ENCODE data around the gene RASAL2.
A peak's percentile ranks its signal among the peaks of the same experiment; 100 is the strongest.
"Not testable (repeated sequence)": the region's sequence is repeated elsewhere in the genome, so short reads cannot be mapped to it uniquely, and the experiment has no call there.

RASAL2 gene

GRCh38 chr1:178498896-178499675, 405.2 kb downstream of the RASAL2 start:
- no peak for DNase-seq

DNA sequence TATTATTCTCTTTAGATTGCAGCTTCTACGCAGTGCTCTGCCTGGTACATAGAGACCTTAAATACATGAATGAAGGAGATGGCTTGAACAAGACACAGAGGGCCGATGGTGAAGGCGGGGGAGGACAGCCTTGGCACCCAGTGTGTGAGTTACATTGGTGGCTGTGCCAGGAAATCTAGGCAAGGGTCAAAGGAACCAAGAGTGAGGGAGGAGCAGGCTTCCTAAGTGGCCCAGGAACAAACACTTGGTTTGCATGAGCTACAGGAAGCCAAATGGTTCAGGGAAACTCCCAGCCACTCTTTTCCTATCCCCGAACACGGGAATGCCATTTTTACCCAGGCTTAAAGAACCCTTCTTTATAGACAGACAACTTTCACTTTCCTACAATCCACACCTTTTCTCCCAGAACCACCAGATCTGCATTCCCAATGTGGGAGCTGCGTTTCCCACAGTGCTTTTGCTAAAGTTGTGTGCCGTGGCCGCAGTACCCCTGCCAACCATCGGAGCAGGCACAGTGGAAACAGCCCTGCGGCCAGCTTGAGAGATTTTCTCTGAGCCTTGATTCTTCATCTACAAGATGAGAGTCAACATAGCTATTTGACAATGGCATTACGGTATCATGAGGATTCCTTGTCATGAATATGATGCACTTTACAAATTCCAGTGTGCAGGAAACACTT, 406.3 kb downstream of the RASAL2 start:
- DNase-seq = no peak

GRCh38 chr1:178500936-178501554, 407.1 kb downstream of the RASAL2 start:
- DNase-seq = no peak

DNA sequence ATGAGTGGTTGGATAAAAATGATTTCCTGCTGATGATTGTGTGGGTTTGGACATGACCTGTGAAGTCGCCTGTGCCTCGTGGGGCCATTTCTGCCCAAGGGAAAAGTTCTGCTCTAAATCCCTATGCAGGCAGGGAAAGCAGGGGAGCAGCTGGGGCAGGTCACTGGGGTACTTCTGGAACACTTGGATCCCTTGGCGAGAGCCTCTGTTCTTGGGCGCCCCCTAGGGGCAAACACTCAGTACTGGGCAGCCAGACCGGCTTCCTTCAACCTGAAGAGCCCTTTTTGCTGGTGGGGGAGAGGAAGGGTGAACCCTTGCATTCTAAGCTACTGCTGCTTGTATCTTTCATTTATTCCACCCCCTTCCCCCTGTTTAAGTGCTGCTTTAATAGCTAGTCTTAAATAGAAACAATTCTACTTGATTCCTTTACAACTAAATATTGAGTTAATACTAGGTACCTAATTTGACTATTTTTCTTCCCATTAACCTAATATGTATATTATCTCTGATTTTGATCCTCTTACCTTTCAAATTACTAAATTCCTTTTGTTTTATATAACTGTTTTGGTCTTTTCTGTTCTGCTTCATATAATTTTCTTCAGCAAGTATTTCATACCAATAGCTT, 407.9 kb downstream of the RASAL2 start:
- DNase-seq = peak; percentile 73

- no peak for DNase-seq
Observed at GRCh38 chr1:178502330-178502714, 408.4 kb downstream of the RASAL2 start.

- DNase-seq = no peak
Observed at GRCh38 chr1:178502856-178503255, 409.0 kb downstream of the RASAL2 start.

GRCh38 chr1:178503316-178503715, 409.4 kb downstream of the RASAL2 start:
- DNase-seq = not testable (repeated sequence)

- no peak for DNase-seq
Observed at GRCh38 chr1:178503849-178504248, 409.9 kb downstream of the RASAL2 start.

- no peak for DNase-seq
Observed at GRCh38 chr1:178504286-178504685, 410.4 kb downstream of the RASAL2 start.

DNA sequence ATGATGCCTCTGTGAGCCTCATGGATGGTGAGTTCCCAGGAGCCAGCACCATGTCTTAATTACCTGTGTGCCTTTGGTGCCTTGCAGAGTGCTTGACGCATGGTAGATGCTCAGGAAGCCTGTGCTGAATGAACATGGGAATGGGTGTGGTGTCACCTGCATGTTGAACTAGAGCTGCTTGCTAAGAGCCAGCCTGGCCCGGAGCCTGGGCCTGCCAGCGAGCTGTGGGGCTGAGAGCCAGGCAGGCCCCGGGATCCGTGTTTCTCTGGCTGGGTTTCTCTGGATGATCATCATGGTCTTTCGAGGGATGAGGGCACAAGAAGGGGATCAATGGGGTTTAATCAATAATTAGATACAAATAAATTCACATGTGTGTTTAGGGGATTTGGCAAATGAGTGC, 412.3 kb downstream of the RASAL2 start:
- DNase-seq = no peak

GRCh38 chr1:178506669-178507068, 412.8 kb downstream of the RASAL2 start:
- DNase-seq = no peak

DNA sequence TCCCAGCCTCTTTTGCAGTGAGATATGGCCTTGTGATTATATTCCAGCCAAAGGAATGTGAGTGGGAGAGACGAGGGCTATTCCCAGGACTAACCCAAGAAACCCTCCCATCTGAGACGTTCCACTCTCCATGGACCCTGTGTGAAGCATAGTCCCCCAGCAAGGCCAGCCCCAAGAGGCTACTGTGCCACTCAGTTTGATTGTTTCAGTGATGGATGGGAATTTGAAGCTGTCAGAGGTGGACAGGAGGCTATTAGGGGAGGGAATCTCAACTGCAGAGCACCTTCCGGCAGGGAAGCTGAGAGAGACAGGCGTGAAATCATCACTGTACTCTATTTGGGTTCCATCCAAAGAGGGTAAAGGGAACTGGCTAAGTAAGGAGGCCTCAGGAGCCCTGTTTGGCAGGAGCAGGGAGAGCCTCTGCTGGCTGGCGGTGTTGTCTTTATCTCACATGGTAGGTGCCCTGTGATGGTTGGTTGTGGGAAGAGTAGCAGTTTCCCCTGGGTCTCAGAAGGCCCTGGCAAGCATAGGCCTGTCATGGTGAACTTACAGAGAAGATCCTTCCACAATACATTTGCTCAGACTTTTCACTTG, 415.6 kb downstream of the RASAL2 start:
- DNase-seq = no peak

GRCh38 chr1:178510155-178510554, 416.3 kb downstream of the RASAL2 start:
- DNase-seq = no peak

DNA sequence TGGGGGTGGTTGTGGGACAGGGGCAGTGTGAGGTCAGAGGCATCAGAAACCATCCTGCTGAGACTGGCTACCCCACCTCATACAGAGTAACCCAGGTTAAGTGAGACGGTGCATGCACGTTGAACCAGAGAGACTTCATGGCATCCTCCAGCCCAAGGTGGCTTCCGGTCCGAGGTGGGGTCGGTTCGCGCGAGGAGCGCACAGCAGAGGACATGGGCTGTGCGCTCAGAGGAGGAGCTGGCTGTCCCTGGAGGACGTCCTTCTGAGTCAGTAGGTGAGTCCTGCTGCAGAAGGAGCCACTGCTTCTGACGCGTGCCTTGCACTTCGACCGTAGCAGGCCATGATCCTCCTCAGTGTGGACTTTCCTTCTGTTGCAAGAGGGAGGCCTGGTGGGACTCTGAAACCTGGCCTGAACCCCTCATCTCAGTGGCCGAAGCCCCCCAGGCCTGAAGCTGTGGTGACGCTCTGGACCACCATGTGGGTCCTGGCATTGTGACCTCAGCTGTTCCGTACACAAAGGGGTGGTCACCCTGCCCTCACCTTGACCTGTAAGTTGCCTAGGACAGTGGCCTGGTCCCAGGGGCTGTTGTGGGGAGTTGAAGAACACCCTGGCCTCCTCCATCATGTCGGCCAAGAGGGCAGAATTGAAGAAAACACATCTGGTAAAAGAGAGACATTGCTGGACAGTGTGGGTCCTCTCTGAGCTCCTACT, 418.8 kb downstream of the RASAL2 start, which contains the start of gene TEX35:
Gene TEX35 (plus strand): TSS at position 544 of the 712 bp plus-strand sequence. CDS start 80 bp downstream, at position 624.
- DNase-seq = no peak

DNA sequence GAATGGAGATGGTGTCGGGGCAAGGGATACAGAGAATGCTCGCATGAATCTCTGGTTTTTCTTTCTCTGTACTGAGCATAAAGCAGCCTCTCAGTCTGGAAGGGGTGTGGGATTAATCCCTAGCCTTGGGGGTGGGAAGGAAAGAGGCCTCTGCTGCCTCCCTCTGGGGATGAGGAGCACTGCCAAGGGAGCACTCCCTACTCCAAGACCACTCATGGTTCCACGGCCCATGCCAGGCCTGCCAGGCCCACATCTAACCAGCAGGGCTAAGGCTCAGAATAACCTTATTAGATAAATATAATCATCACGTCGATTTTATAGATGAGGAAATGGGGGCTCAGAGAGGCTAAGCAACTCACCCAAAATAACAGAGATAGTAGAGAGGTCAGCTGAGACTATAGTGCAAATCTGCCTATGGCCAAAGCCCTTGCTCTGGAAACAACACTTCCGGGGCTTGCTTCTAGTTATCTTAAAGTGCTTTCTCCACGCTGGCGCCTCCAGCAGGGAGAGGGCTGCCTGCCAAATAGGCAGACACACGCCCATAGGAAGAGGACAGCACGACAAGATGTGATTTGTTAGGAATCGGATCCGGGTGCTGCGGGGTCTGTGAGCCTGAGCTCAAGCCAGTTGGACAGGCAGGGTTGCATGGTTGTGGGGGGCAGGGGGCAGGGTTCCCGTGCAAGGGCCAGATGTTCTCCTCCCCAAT, 419.5 kb downstream of the RASAL2 start:
- no peak for DNase-seq

DNA sequence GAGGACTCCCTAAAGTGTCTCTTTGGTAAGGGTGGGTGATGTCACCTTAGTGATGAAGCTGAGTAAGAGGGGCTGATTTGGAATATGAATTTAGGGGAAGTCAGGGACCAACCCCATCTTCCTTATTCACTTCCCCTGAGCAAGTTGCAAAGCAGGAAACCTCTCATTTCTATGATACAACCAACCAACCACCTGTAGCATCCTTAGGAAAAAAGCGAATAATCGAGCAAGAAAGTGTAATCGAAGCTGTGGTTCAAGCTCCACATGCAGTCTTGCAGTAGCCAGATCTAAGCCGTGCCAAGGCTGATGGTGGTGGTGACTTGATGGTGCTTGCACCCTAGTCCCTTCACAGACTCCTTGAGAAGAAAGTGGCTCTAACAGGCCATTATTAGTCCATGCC, 422.2 kb downstream of the RASAL2 start:
- no peak for DNase-seq

GRCh38 chr1:178518894-178519293, 425.0 kb downstream of the RASAL2 start:
- no peak for DNase-seq

- DNase-seq = no peak
Observed at GRCh38 chr1:178520803-178521202, 426.9 kb downstream of the RASAL2 start.

GRCh38 chr1:178521241-178521640, 427.3 kb downstream of the RASAL2 start:
- no peak for DNase-seq

DNA sequence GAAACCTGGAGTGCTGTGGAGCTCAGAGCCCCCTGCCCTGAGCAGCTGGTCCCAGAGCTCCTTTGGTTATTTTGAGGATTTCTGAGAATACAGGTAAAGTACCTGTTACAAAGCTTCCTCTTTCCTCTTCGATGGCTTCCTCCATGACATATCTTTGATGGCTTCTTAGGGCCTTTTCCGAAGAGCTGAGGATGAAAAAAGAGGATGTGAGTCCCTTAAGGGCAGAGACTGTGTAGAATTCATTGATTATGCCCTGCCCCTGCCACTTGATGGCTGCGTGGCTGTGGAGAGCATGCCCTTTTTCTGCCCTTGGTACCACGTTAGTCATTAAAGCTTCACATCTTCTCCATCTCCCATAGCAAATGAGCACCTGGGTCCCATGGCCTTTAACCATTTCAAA, 433.2 kb downstream of the RASAL2 start:
- DNase-seq = no peak

DNA sequence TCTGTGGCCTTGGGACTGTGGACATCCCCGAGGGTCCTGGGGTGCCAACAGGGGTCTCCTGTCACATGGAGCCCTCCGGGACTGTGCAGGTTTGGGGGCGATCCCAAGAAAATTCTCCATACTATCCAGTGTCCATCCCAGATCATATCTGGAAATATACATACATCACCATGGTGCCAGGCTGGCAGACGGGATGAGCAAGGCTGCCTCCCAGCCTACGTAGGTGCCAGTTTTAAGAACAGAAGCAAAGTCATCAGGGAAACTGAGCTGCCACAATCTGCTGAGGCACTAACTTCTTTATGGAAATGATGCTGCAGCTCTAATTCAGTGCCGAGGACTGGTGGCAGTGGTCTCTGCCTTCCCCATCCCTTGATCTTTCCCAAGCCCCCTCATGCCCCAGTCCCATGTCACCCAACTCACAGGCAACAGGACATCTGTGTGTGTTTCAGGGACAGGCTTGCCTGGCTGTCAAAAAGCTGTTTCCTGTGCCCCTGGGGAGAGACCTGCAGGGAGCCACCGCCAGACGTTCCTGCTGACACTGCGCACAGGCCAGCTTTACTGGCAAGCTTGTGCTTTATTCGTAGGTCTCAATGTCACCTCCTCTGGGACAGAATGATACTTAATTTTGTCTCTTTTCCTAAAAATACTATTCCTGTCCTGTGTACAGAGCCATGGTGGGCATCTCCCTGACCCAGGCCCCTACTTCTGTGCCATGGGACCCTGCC, 434.5 kb downstream of the RASAL2 start:
- DNase-seq = no peak
